GM12874 (cell line): ENCODE data around the gene CC2D2A.

Source experiments
- CTCF ChIP-seq: IDR thresholded peaks from 2 replicates; pipeline ENCODE4 v1.5.1; 2011; ENCODE audit warnings: low read depth, mild to moderate bottlenecking, control low read depth, low read length, moderate library complexity; ENCODE audit not compliant: insufficient read depth

CC2D2A gene

GRCh38 chr4:15536552-15537499 lies 67.1 kb downstream of the CC2D2A start:
- TF ChIP-seq CTCF, result no peak

- TF ChIP-seq CTCF, result no peak
Measured at GRCh38 chr4:15541941-15542340, 72.3 kb downstream of the CC2D2A start.

GRCh38 chr4:15542760-15543159 lies 73.1 kb downstream of the CC2D2A start:
- no peak for TF ChIP-seq CTCF

- no peak for TF ChIP-seq CTCF
Measured at GRCh38 chr4:15543537-15544247, 74.0 kb downstream of the CC2D2A start.

- TF ChIP-seq CTCF, result no peak
Measured at GRCh38 chr4:15544248-15544729, 74.6 kb downstream of the CC2D2A start.

GRCh38 chr4:15545371-15545770 lies 75.7 kb downstream of the CC2D2A start:
- no peak for TF ChIP-seq CTCF

- TF ChIP-seq CTCF, result no peak
Measured at GRCh38 chr4:15547392-15547791, 77.7 kb downstream of the CC2D2A start.
